ENCODE results near the gene KCNQ5.

- TF ChIP-seq, protein P1, sequence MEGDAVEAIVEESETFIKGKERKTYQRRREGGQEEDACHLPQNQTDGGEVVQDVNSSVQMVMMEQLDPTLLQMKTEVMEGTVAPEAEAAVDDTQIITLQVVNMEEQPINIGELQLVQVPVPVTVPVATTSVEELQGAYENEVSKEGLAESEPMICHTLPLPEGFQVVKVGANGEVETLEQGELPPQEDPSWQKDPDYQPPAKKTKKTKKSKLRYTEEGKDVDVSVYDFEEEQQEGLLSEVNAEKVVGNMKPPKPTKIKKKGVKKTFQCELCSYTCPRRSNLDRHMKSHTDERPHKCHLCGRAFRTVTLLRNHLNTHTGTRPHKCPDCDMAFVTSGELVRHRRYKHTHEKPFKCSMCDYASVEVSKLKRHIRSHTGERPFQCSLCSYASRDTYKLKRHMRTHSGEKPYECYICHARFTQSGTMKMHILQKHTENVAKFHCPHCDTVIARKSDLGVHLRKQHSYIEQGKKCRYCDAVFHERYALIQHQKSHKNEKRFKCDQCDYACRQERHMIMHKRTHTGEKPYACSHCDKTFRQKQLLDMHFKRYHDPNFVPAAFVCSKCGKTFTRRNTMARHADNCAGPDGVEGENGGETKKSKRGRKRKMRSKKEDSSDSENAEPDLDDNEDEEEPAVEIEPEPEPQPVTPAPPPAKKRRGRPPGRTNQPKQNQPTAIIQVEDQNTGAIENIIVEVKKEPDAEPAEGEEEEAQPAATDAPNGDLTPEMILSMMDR (IDR thresholded peaks at IDR 0.05), result no peak
- no peak for TF ChIP-seq POLR2AphosphoS5 (IDR thresholded peaks at IDR 0.05; ENCODE audit: low read depth, low read length)
Measured at GRCh38 chr6:72784581-72784980, 162.7 kb downstream of the KCNQ5 start.

Measured in Panc1 (cell line).